Mesodermal cell (in vitro differentiated cells): ENCODE results near the gene ADPRHL1.

Experiments used
- H3K27ac ChIP-seq: 2 replicates; pipeline ENCODE4 v1.7.0; 2013; ENCODE audit warnings: mild to moderate bottlenecking, low read depth, low read length, moderate library complexity; ENCODE audit not compliant: severe bottlenecking
- H3K36me3 ChIP-seq: 2 replicates; pipeline ENCODE4 v1.7.1; 2013; ENCODE audit warnings: mild to moderate bottlenecking, low read length, moderate library complexity; ENCODE audit not compliant: control insufficient read depth, insufficient read depth
- H3K4me1 ChIP-seq: one replicate; pipeline ENCODE4 v1.7.1; 2013; ENCODE audit warnings: mild to moderate bottlenecking, low read length; ENCODE audit not compliant: insufficient read depth, control insufficient read depth, poor library complexity, severe bottlenecking
- H3K4me3 ChIP-seq: 2 replicates; pipeline ENCODE4 v1.7.0; 2013; ENCODE audit warnings: low read length, control low read depth, mild to moderate bottlenecking; ENCODE audit not compliant: insufficient read depth, poor library complexity, severe bottlenecking; ENCODE audit errors: extremely low read depth
- H3K9me3 ChIP-seq: 2 replicates; pipeline ENCODE4 v1.7.1; 2013; ENCODE audit warnings: mild to moderate bottlenecking, low read length, moderate library complexity; ENCODE audit not compliant: control insufficient read depth
- WGBS, 2 experiments: methylation state at CpG; one replicate each; pipeline ENCODE4 v1.1.5; 2013; ENCODE audit warnings: missing lambda C conversion rate in 2 of 2; ENCODE audit not compliant: insufficient coverage in 2 of 2; 5-methylcytosine and 5-hydroxymethylcytosine counted together

Gene ADPRHL1

GRCh38 chr13:113354831-113355610 is 98.3 kb downstream of the ADPRHL1 start:
- Histone ChIP-seq H3K36me3 (no peaks in the 10 kb centered on the region), H3K9me3 (no peaks in the 10 kb centered on the region), H3K4me3 (no peak overlapping the region), H3K4me1 (no peaks in the 10 kb centered on the region), H3K27ac (no peak overlapping the region)
- WGBS, 2 experiments = 96 to 97% methylated on average over 31 to 41 of the region's 41 CpGs

- Histone ChIP-seq H3K9me3 (no peaks in the 10 kb centered on the region), H3K36me3 (no peaks in the 10 kb centered on the region), H3K4me3 (no peak overlapping the region), H3K4me1 (no peaks in the 10 kb centered on the region), H3K27ac (no peak overlapping the region)
- whole genome bisulfite sequencing, 2 experiments = 90% methylated on average over 11 to 12 of the region's 12 CpGs
Observed at GRCh38 chr13:113353254-113353653, 100.0 kb downstream of the ADPRHL1 start.

DNA sequence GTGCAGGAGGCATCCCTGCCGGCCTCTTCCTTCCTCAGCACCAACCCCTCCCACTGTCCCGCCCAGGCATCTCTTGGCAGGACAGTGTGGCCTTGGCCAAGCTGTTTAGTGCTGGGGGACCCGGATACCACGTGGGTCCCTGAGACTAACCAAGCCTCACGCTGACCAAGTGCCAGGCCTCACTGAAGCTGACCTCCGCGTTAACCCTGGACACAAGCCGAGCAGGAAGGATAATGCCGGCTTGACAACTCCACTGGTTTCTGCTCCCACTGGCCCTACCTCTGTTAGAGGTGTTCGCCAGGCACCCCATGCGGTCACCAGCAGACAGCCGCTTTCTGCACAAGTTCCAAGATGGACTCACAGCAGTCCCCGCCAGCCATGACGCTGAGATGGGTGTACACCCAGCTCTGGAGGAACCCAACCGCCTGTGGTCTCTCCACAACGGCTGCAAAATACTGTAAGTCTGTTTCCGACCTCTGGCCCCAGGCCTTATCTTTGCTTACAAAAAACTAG is 101.7 kb downstream of the ADPRHL1 start:
- Histone ChIP-seq H3K36me3 (no peaks in the 10 kb centered on the region), H3K27ac (no peak overlapping the region), H3K9me3 (peaks cover 4% of the 10 kb centered on the region), H3K4me1 (no peaks in the 10 kb centered on the region), H3K4me3 (no peak overlapping the region)
- 93 to 95% methylated on average over 16 to 17 of the region's 17 CpGs for WGBS, 2 experiments

DNA sequence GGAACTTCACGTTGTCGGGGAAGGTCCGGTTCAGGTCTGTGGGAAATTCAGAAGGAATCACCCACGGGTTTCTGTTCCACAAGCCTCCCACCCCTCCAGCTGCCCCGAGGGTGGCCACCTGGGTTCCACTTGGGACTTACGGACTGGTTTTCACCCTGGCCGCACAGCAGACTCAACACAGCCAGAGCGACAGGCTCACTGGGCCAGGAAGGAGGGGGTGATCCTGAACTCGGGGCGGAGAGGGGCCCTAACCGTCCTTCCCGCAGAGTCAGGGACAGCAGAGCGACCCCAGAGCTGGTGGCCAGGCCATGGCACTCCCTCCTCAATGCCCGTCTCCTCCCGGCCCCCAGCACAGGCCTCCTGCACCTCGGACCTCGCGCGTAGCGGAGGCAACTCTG is 102.4 kb downstream of the ADPRHL1 start:
- WGBS, 2 experiments = 93 to 96% methylated on average over 20 of the region's 20 CpGs
- Histone ChIP-seq H3K4me3 (no peak overlapping the region), H3K36me3 (no peaks in the 10 kb centered on the region), H3K4me1 (no peaks in the 10 kb centered on the region), H3K27ac (no peak overlapping the region), H3K9me3 (peaks cover 4% of the 10 kb centered on the region)

DNA sequence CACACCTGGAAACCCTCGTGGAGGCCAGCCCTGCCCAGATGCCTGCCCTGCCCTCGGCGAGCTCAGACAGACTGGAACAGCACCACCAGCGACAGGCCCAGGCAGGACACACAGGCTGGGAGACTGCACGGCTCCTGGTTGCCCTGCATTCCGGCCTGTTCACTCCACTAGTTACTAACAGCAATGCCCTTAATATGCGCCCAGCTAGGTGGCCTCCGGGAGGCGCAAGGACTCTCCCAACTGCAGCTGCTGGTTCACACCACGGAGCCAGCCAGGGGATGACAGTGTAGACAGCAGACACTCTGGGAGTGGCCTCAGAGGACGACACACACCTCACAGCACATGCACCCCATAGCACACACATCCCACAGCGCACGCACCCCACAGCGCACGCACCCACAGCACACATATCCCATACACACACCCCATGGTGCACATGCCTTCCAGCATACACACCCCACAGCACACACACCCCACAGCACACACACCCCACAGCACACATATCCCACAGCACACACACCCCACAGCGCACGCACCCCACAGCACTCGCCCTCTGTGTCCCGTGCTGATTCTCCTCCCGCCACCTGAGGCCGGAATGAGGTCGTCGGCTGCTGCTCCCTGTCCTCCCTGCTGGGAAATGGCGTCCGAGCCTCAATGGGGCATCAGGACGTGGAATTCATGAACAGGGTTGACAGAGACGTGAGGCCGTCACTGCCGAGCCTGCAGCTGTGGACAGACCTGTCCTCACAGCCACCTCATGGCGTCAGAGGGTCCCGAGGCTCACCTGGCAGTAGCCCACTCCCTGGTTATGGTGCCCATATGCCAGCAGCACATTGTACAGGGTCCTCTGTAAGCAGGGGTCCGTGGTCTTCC is 103.0 kb downstream of the ADPRHL1 start:
- H3K36me3 ChIP-seq = no peaks in the 10 kb centered on the region

More for the DNA sequence above, 103.0 kb downstream of the ADPRHL1 start:
- WGBS, 2 experiments = 88 to 94% methylated on average over 26 to 32 of the region's 32 CpGs
- Histone ChIP-seq H3K4me3 (no peak overlapping the region), H3K9me3 (peaks cover 4% of the 10 kb centered on the region), H3K27ac (no peak overlapping the region), H3K4me1 (no peaks in the 10 kb centered on the region)
